Left ventricle myocardium inferior (tissue), 1 donor: ENCODE results near the gene ABCB6. TPM values are rescaled to one million over a fixed set of nuclear protein-coding genes. Genes with fewer than 3 reads are reported as not detected.

Source experiments
- DNase-seq: peaks from one replicate; pipeline ENCODE4 v3.0.0-alpha.2; 2020
- H3K27ac ChIP-seq: fragments of 200-600 bp; replicated peaks from 2 replicates; pipeline ENCODE4 v1.8.0; 2021
- H3K27me3 ChIP-seq: fragments of 200-600 bp; 2 replicates; pipeline ENCODE4 v1.8.0; 2021; ENCODE audit warnings: low read depth
- H3K36me3 ChIP-seq: fragments of 200-600 bp; 2 replicates; pipeline ENCODE4 v1.8.0; 2021
- H3K4me1 ChIP-seq: fragments of 200-600 bp; 2 replicates; pipeline ENCODE4 v1.8.0; 2021
- H3K4me3 ChIP-seq: fragments of 200-600 bp; 2 replicates; pipeline ENCODE4 v1.8.0; 2021; ENCODE audit warnings: mild to moderate bottlenecking, moderate library complexity
- H3K9me3 ChIP-seq: fragments of 200-600 bp; replicated peaks from 2 replicates; pipeline ENCODE4 v1.8.0; 2021
- CTCF ChIP-seq: fragments of 200-600 bp; IDR thresholded peaks from 2 replicates; pipeline ENCODE4 v1.8.0; 2021; ENCODE audit warnings: antibody characterized with exemption, mild to moderate bottlenecking, borderline replicate concordance
- intact Hi-C: fragments of 100-400 bp; cut with micrococcal nuclease; formaldehyde crosslinking; loops from one replicate; pipeline ENCODE4 v1.11.0; 2022
- total RNA-seq: library from RNA; stranded (reverse); fragmentation: NEBNext Ultra II Directional; extraction: Animal tissue kit (Norgen Biotek cat#: 25700); gene quantifications from one replicate; pipeline ENCODE4 v1.2.1, GENCODE V29; 2021
- donor health status: DM: no; HTN: yes; CAD: no; lungs with severe emphysema.

Gene ABCB6
- total RNA-seq, 1 donor from 2014 or later = 21.5 TPM

- H3K4me3 ChIP-seq = peak within 1 kb of the TSS; percentile 88
- peak within 1 kb of the TSS; percentile 99 for H3K27ac ChIP-seq
- peaks cover 56% of the 10 kb centered on the region for H3K4me1 ChIP-seq
- peaks cover 59% of the 10 kb centered on the region for H3K36me3 ChIP-seq
- TF ChIP-seq CTCF = no peak
- DNase-seq = peak; percentile 91
- H3K9me3 ChIP-seq = no peaks in the 10 kb centered on the region
- intact Hi-C loops = no loop called here
- H3K27me3 ChIP-seq = no peaks in the 10 kb centered on the region
Measured at GRCh38 chr2:219176818-219177551, 41.8 kb downstream of the ABCB6 start, which contains the start of gene CNPPD1. Gene CNPPD1 (minus strand): TSS chr2:219176925. CDS start chr2:219176828, 97 bp downstream.

GRCh38 chr2:219175928-219176817 lies 42.6 kb downstream of the ABCB6 start:
- peaks cover 51% of the 10 kb centered on the region for H3K36me3 ChIP-seq
- no peaks in the 10 kb centered on the region for H3K9me3 ChIP-seq
- intact Hi-C loops = no loop called here
- H3K27ac ChIP-seq = peak overlapping the region; percentile 99
- peaks cover 64% of the 10 kb centered on the region for H3K4me1 ChIP-seq
- peak overlapping the region; percentile 88 for H3K4me3 ChIP-seq
- no peaks in the 10 kb centered on the region for H3K27me3 ChIP-seq
- peak; percentile 51 for DNase-seq
- TF ChIP-seq CTCF = peak; percentile 43

- Histone ChIP-seq H3K9me3 (no peaks in the 10 kb centered on the region), H3K36me3 (peaks cover 44% of the 10 kb centered on the region), H3K27me3 (no peaks in the 10 kb centered on the region), H3K4me1 (peaks cover 70% of the 10 kb centered on the region), H3K4me3 (peak overlapping the region; percentile 88), H3K27ac (peak overlapping the region; percentile 99)
- intact Hi-C loops = no loop called here
- no peak for DNase-seq
- TF ChIP-seq CTCF = no peak
Measured at GRCh38 chr2:219175486-219175885, 43.3 kb downstream of the ABCB6 start.

DNA sequence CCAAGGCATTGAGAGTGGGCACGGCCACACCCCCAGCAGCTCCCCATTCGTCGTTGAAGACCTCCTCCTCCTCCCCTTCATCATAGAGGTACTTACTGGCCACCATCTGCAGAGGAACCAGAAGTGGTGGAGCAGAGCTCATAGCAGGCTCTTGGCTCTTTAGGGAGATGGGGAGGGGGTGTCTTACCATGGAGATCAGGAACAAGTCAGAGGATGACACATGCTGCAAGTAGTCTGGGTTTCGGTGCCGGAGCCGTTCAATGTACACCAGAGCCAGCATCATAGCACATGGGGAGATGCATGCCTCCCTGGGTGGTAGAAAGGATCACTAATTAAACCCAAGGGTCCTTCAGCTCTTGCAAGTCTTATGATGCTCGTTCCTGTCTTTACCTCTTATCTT lies 44.0 kb downstream of the ABCB6 start:
- Histone ChIP-seq H3K4me1 (peaks cover 70% of the 10 kb centered on the region), H3K36me3 (peaks cover 37% of the 10 kb centered on the region), H3K4me3 (no peak overlapping the region), H3K27ac (no peak overlapping the region), H3K9me3 (no peaks in the 10 kb centered on the region), H3K27me3 (no peaks in the 10 kb centered on the region)
- TF ChIP-seq CTCF = no peak
- intact Hi-C loops = loop anchor here (5.0 kb wide), 1 partner anchor 122 kb away; no protein-coding TSS in a partner anchor
- no peak for DNase-seq

DNA sequence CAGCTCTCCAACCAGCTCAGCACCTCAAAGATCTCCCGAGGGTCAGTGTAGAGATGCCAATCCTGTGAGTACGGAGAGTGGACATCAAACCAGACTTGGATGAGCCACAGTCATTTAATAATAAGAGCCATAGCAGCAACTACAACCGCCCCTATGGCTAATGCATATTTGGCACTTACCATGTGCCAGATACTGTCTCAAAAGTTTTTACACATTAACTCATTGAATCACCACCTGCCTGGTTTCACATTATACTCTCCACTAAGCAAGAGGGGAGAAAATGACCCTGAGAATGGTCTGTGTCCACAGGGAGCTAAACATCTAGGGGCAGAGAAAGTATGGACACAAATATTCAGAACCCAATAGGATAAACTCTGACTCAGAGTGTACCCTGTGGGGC lies 44.6 kb downstream of the ABCB6 start:
- Histone ChIP-seq H3K9me3 (no peaks in the 10 kb centered on the region), H3K27me3 (no peaks in the 10 kb centered on the region), H3K4me3 (no peak overlapping the region), H3K36me3 (peaks cover 34% of the 10 kb centered on the region), H3K27ac (no peak overlapping the region), H3K4me1 (peaks cover 63% of the 10 kb centered on the region)
- no peak for DNase-seq
- TF ChIP-seq CTCF = no peak
- intact Hi-C loops = loop anchor here (5.0 kb wide), 1 partner anchor 123 kb away; no protein-coding TSS in a partner anchor
